Activated CD4-positive, alpha-beta T cell treated with anti-CD3 and anti-CD28 coated beads, Interleukin-2, amount 10 ng/mL, durations not matched to agents 24 days and 14 days (primary cell): ENCODE measurements around the gene CHP2. TPM values are rescaled to one million over a fixed set of nuclear protein-coding genes. Genes with fewer than 3 reads are reported as not detected.
A peak's percentile ranks its signal among the peaks of the same experiment; 100 is the strongest.

Experiments
- DNase-seq: peaks from one replicate; pipeline ENCODE4 v3.0.0; 2022
- H3K27ac Mint-ChIP-seq: one replicate; pipeline ENCODE4 v1.8.0; 2022; ENCODE audit warnings: mild to moderate bottlenecking, mixed read lengths
- H3K27me3 Mint-ChIP-seq: one replicate; pipeline ENCODE4 v1.8.0; 2022; ENCODE audit warnings: mixed read lengths
- H3K36me3 Mint-ChIP-seq: one replicate; pipeline ENCODE4 v1.8.0; 2022; ENCODE audit warnings: low read depth, mild to moderate bottlenecking, mixed read lengths
- H3K4me1 Mint-ChIP-seq: one replicate; pipeline ENCODE4 v1.8.0; 2021; ENCODE audit warnings: mixed read lengths
- H3K4me3 Mint-ChIP-seq: one replicate; pipeline ENCODE4 v1.8.0; 2022; ENCODE audit warnings: mild to moderate bottlenecking, moderate library complexity, mixed read lengths
- H3K9me3 Mint-ChIP-seq: one replicate; pipeline ENCODE4 v1.8.0; 2021; ENCODE audit warnings: mixed read lengths
- intact Hi-C: fragments of 100-400 bp; cut with micrococcal nuclease; formaldehyde crosslinking; loops from one replicate; pipeline ENCODE4 v1.15.1; 2023
- total RNA-seq: library from RNA; stranded (reverse); gene quantifications from 2 replicates; pipeline ENCODE4 v1.2.3, GENCODE V29; 2022

The CHP2 gene
- total RNA-seq, 1 donor from 2014 or later, result not detected

- DNase-seq, result no peak
- Mint-ChIP-seq H3K9me3 (no peaks in the 10 kb centered on the region), H3K27ac (no peak overlapping the region), H3K4me3 (no peak overlapping the region), H3K27me3 (peaks cover 2% of the 10 kb centered on the region), H3K4me1 (no peaks in the 10 kb centered on the region), H3K36me3 (no peaks in the 10 kb centered on the region)
- intact Hi-C loops, result no loop called here
These were observed 11.1 kb downstream of the CHP2 start for GRCh38 chr16:23765933-23766332.

DNA sequence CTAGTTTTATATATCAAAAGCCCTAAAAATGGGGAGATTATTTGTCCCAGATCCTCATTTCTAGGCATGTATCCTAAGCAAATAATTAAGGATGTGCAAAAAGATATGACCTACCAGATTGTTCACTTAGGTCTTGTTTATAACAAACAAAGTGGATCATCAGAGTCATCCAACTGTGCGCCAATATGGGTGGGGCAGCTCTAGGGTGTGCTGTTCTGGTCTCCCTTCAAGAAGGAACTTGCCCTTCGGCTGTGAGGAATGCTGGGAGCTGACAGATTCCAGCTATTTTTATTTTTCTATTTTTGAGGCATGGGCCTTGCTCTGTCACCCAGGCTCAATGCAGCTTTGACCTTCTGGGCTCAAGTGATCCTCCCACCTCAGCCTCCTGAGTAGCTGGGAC lies 13.8 kb downstream of the CHP2 start:
- DNase-seq, result no peak
- H3K36me3 Mint-ChIP-seq, result no peaks in the 10 kb centered on the region
- no peaks in the 10 kb centered on the region for H3K9me3 Mint-ChIP-seq
- peaks cover 4% of the 10 kb centered on the region for H3K27me3 Mint-ChIP-seq
- H3K4me1 Mint-ChIP-seq, result no peaks in the 10 kb centered on the region
- H3K27ac Mint-ChIP-seq, result no peak overlapping the region
- H3K4me3 Mint-ChIP-seq, result no peak overlapping the region
- intact Hi-C loops, result no loop called here

DNA sequence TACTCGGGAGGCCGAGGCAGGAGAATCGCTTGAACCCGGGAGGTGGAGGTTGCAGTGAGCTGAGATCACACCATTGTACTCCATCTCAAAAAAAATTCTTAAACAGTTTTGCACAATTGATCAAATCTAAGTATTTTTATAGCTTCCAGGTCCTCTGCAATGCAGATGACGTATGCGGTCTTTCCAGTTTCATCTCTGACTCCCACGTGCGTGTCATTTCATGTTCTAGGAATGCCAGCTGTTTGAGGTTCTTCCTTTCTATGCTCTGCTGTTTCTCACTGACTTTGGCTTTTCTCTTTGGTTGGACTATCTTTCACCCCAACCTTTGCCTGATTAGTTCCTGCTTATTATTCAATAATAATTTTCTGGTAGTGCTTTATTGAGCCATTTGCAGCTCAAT lies 16.2 kb downstream of the CHP2 start:
- Mint-ChIP-seq H3K27me3 (peaks cover 6% of the 10 kb centered on the region), H3K27ac (no peak overlapping the region), H3K36me3 (no peaks in the 10 kb centered on the region), H3K4me3 (no peak overlapping the region), H3K4me1 (no peaks in the 10 kb centered on the region), H3K9me3 (no peaks in the 10 kb centered on the region)
- DNase-seq, result no peak
- intact Hi-C loops, result no loop called here

DNA sequence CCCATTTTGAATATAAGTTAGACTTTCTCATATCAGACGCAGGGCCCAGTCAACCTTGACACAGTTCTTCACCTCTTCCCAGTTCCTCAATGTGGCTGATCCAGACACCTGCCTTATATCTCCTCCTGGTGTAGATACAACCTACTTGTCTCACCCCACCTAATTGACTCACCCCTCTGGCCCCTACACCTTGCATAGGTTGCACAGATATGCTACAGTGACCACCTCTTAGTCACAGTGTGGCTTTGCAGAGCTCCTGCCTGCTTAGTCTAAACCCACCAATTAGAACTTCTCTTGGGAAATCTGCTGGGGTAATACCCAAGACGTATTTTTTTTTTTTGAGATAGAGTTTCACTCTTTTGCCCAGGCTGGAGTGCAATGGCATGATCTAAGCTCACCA lies 16.8 kb downstream of the CHP2 start:
- no peak for DNase-seq
- Mint-ChIP-seq H3K27me3 (peaks cover 6% of the 10 kb centered on the region), H3K4me1 (no peaks in the 10 kb centered on the region), H3K27ac (no peak overlapping the region), H3K9me3 (no peaks in the 10 kb centered on the region), H3K36me3 (no peaks in the 10 kb centered on the region), H3K4me3 (no peak overlapping the region)
- intact Hi-C loops, result no loop called here

DNA sequence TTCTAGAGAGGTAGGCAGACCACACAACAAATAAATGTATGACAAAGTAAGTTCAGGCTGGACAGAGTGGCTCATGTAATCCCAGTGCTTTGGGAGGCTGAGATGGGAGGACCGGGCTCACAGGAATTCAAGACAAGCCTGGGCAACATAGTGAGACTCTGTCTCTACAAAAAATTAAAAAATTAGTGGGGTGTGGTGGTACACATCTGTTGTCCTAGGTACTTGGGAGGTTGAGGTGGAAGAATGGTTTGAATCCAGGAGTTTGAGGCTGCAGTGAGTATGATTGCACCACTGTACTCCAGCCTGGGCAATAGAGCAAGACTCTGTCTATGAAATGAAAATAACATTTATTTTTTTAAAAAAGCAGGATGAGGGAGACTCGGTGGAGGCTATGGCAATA lies 18.5 kb downstream of the CHP2 start:
- H3K4me3 Mint-ChIP-seq, result no peak overlapping the region
- H3K36me3 Mint-ChIP-seq, result no peaks in the 10 kb centered on the region
- no peak for DNase-seq
- H3K27me3 Mint-ChIP-seq, result peaks cover 6% of the 10 kb centered on the region
- H3K27ac Mint-ChIP-seq, result no peak overlapping the region
- no peaks in the 10 kb centered on the region for H3K9me3 Mint-ChIP-seq
- intact Hi-C loops, result no loop called here
- H3K4me1 Mint-ChIP-seq, result no peaks in the 10 kb centered on the region

DNA sequence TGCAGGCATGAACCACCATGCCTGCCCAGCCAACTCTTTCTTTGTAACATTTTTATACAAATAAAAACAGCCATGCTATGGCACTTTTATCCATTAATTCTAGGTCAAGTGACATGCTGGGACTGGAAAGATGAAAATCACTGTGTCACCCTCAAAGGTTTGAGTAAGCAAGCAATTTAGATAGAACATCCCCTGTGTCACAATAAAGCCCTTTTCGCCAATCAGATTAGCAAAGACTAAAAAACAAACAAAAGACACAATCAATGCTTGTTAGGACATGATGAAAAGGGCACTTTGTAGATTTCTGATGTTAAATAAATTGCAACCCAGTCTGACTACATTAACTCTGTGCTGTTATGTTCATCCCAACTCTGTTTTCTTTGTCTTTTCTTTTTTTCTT lies 26.4 kb downstream of the CHP2 start:
- peaks cover 20% of the 10 kb centered on the region for H3K27me3 Mint-ChIP-seq
- H3K27ac Mint-ChIP-seq, result no peak overlapping the region
- H3K4me3 Mint-ChIP-seq, result no peak overlapping the region
- no peaks in the 10 kb centered on the region for H3K4me1 Mint-ChIP-seq
- H3K36me3 Mint-ChIP-seq, result no peaks in the 10 kb centered on the region
- intact Hi-C loops, result no loop called here
- DNase-seq, result no peak
- no peaks in the 10 kb centered on the region for H3K9me3 Mint-ChIP-seq

GRCh38 chr16:23784811-23785447 lies 30.1 kb downstream of the CHP2 start:
- Mint-ChIP-seq H3K4me1 (peaks cover 3% of the 10 kb centered on the region), H3K4me3 (no peak overlapping the region), H3K36me3 (no peaks in the 10 kb centered on the region), H3K27me3 (peaks cover 28% of the 10 kb centered on the region), H3K27ac (no peak overlapping the region), H3K9me3 (no peaks in the 10 kb centered on the region)
- DNase-seq, result no peak
- intact Hi-C loops, result no loop called here

DNA sequence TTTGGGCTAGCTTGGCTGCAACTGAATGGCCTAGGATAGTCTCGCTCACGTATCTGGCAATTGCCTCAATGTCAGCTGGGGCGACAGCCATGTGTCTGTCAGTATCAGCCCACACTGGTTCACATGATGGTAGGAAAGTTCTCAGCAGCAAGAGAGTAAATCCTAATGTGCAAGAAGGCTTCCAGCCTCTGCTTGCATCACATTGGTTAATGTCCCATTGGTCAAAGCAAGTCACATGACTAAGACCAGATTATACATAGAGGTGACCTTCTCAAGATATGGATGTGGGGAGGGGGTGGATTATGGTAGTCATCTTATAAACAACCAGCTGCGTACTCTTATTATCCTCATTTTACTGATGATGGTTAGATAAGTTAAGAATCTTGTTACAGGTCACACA lies 31.0 kb downstream of the CHP2 start:
- Mint-ChIP-seq H3K27ac (no peak overlapping the region), H3K27me3 (peaks cover 25% of the 10 kb centered on the region), H3K4me3 (no peak overlapping the region), H3K36me3 (no peaks in the 10 kb centered on the region), H3K4me1 (peaks cover 3% of the 10 kb centered on the region), H3K9me3 (no peaks in the 10 kb centered on the region)
- intact Hi-C loops, result no loop called here
- no peak for DNase-seq

DNA sequence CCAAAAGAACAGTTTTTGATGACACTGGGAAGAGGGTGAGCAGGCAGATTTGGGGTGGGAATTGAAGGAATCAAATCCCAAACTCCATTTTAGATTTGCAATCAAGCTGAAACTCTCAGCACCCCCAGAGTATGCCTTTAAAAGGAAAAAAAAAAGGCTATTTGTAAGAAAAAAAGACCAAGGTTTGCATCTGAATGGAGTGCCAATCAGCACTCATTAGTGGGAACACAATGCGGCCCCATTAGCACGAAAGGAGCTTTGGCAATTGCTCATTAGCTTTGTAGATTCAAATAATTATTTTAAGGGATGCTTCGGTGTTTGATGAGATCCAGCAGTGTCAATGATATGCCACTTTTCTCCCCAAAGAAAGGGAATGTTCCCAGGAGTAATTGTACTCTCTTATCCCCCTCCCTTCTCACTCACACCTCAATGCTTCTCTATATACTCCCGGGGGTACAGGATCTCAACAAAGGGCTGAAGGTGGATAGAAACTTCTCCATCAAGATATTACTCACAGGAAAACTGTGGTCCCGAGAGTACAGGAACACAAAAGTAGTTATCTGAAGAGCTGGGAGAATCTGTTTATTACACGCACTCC lies 32.2 kb downstream of the CHP2 start:
- H3K9me3 Mint-ChIP-seq, result no peaks in the 10 kb centered on the region
- H3K27me3 Mint-ChIP-seq, result peaks cover 17% of the 10 kb centered on the region
- no peak overlapping the region for H3K4me3 Mint-ChIP-seq
- no peak for DNase-seq
- H3K4me1 Mint-ChIP-seq, result peaks cover 3% of the 10 kb centered on the region
- no peaks in the 10 kb centered on the region for H3K36me3 Mint-ChIP-seq
- intact Hi-C loops, result no loop called here
- no peak overlapping the region for H3K27ac Mint-ChIP-seq

DNA sequence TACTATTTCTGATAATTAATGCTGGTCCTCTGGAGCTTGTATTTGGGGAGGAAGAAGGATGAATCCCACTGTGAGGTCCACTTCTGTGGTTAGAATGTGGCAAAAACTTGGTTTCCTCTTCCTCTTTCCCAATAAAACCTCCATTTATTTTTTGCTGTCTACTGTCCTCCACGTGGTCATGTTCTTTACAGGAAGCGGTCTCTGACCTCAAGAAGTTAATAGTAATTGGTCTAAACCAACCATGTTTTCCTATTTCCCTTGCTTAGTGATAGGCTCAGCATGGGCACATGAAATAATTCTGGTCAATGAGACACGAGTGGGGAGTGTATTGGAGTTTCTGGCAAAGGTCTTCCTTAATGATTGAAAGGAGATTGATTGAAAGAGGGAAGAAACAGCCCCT lies 33.9 kb downstream of the CHP2 start:
- Mint-ChIP-seq H3K27ac (no peak overlapping the region), H3K36me3 (no peaks in the 10 kb centered on the region), H3K4me3 (no peak overlapping the region), H3K27me3 (peaks cover 14% of the 10 kb centered on the region), H3K4me1 (peaks cover 3% of the 10 kb centered on the region), H3K9me3 (no peaks in the 10 kb centered on the region)
- intact Hi-C loops, result no loop called here
- no peak for DNase-seq

GRCh38 chr16:23795378-23795777 lies 40.6 kb downstream of the CHP2 start:
- Mint-ChIP-seq H3K9me3 (no peaks in the 10 kb centered on the region), H3K36me3 (no peaks in the 10 kb centered on the region), H3K27ac (no peak overlapping the region), H3K4me1 (no peaks in the 10 kb centered on the region), H3K27me3 (peaks cover 6% of the 10 kb centered on the region), H3K4me3 (no peak overlapping the region)
- DNase-seq, result no peak
- intact Hi-C loops, result no loop called here

DNA sequence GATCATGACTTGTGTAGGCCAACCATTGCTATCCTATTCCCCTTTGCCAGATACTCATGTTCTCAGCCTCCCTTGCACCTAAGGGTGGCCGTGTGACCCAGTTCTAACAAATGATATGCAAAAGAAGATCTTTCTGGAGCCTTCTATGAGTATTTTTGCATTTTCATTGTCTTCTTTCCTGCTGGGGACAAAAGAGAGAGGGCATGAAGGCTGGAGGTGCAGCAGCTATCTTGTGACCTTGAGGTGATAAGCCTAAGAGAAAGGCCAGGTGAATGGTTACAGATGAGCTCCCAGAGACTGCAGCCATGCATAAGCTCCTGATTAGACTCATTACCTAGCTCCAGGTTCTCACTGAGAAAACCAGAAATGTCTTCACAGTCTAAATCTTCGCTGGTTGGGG lies 42.1 kb downstream of the CHP2 start:
- intact Hi-C loops, result no loop called here
- H3K4me3 Mint-ChIP-seq, result no peak overlapping the region
- DNase-seq, result no peak
- H3K36me3 Mint-ChIP-seq, result no peaks in the 10 kb centered on the region
- H3K4me1 Mint-ChIP-seq, result peaks cover 2% of the 10 kb centered on the region
- peaks cover 6% of the 10 kb centered on the region for H3K27me3 Mint-ChIP-seq
- no peak overlapping the region for H3K27ac Mint-ChIP-seq
- H3K9me3 Mint-ChIP-seq, result no peaks in the 10 kb centered on the region

GRCh38 chr16:23801378-23801777 lies 46.6 kb downstream of the CHP2 start:
- intact Hi-C loops, result loop anchor here (1.0 to 10.0 kb wide), 4 partner anchors 41 to 703 kb away; no protein-coding TSS in a partner anchor
- Mint-ChIP-seq H3K4me3 (no peak overlapping the region), H3K27ac (no peak overlapping the region)

GRCh38 chr16:23802776-23803175 lies 48.0 kb downstream of the CHP2 start:
- Mint-ChIP-seq H3K36me3 (no peaks in the 10 kb centered on the region), H3K27me3 (peaks cover 16% of the 10 kb centered on the region), H3K27ac (no peak overlapping the region), H3K4me3 (no peak overlapping the region), H3K4me1 (peaks cover 18% of the 10 kb centered on the region), H3K9me3 (no peaks in the 10 kb centered on the region)
- intact Hi-C loops, result loop anchor here (1.0 to 10.0 kb wide), 4 partner anchors 25 to 702 kb away; no protein-coding TSS in a partner anchor
- no peak for DNase-seq

More at GRCh38 chr16:23801378-23801777, 46.6 kb downstream of the CHP2 start:
- no peaks in the 10 kb centered on the region for H3K36me3 Mint-ChIP-seq
- H3K9me3 Mint-ChIP-seq, result no peaks in the 10 kb centered on the region
- H3K27me3 Mint-ChIP-seq, result peaks cover 11% of the 10 kb centered on the region
- DNase-seq, result peak; percentile 92
- H3K4me1 Mint-ChIP-seq, result peaks cover 12% of the 10 kb centered on the region
